Activated naive CD4-positive, alpha-beta T cell treated with Interleukin-2 at 50 U/mL for 16 hours (primary cell): Measurements from ENCODE around the gene FOXRED1.

ENCODE experiments used
- DNase-seq: peaks from one replicate; pipeline ENCODE4 v3.0.0-alpha.2; 2020

Gene FOXRED1

GRCh38 chr11:126313826-126314225 lies 44.9 kb downstream of the FOXRED1 start:
- DNase-seq: no peak

GRCh38 chr11:126317432-126317755 lies 48.4 kb downstream of the FOXRED1 start:
- no peak for DNase-seq

- no peak for DNase-seq
These were observed 49.0 kb downstream of the FOXRED1 start for GRCh38 chr11:126317756-126318573.

- DNase-seq: no peak
These were observed 49.8 kb downstream of the FOXRED1 start for GRCh38 chr11:126318574-126319373.

- no peak for DNase-seq
These were observed 50.4 kb downstream of the FOXRED1 start for GRCh38 chr11:126319374-126319740.

GRCh38 chr11:126322996-126323395 lies 54.0 kb downstream of the FOXRED1 start:
- DNase-seq: no peak

GRCh38 chr11:126327281-126328000 lies 58.5 kb downstream of the FOXRED1 start:
- DNase-seq: no peak
